Measurements from ENCODE around the gene HINFP.
"Not testable (repeated sequence)": the region's sequence is repeated elsewhere in the genome, so short reads cannot be mapped to it uniquely, and the experiment has no call there.

HINFP gene

DNA sequence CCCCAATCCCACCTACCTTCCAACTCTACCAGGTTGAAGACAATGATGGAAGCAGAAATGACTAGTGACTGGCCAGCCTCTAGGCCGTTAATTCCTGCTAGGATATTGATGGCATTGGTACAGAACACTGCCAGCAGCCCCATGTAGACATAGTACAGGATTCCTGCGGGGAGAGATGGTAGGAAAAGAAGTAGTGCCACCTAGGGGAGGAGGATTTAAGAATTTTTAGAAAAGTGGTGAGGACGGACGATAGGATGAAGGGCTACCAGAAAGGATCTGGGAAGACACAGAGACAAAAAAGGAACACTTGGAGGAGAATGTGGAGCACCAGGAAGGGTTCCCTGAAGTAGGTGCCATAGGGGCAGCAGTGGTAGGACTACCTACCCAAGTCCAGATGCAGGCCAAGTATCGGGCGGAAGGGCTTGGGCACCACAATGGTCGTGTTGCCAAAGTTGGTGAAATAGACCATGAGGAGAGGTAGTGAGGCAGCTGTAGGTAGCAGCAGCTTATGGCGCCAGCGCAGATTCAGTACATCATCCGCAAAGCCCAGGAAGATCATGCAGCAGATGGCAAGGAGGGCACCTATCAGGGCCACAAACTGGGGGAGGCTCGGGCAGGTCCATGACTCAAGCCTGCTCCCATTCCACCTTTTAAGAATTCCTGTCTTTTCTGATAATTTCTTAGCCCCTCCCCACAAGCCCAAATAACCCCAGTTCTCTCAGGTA, 21.0 kb upstream of the HINFP start:
- peak; percentile 57 for DNase-seq

DNA sequence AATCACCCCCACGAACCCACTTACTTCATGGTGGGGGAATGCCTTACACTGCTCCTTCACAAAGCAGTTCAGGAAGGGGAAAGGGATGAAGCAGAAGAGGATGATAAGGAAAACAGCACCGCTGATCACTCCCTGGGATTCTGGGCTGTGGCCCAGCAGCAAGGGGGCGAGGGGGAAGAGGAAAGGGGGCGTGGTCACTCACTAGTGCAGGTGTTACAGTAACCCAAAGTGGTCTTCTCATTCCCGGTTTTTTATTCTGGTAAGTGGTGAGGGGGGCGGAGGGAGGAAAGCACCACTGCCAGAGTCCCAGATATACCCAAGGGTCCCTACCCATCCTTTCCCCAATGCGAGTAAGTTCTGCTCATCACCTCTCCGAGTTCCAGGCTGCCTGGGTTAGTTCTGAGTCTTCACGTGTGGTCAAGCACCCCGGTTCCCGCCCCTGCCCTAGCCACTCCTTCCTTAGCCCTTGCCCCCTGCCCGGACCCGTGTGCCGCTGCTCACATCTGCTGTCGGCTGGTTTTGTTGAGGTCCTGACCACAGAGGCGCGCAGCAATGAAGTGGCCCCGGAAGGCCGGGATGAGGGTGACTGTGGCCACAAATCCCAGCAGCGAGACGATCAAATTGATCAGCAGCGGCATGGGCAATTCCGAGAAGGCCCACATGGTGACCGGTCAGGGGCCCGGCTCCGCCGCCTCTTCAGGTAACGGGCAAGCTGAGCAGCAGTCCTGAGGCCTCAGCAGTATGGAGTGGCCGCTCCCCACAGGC, 20.2 kb upstream of the HINFP start:
- DNase-seq, result no peak

GRCh38 chr11:119101759-119102423, 19.5 kb upstream of the HINFP start, which contains the start of gene DPAGT1:
TSS of gene DPAGT1 (minus strand) at chr11:119101853. CDS start at chr11:119101655, 198 bp downstream.
- DNase-seq, result peak; percentile 98

GRCh38 chr11:119103161-119103664, 18.2 kb upstream of the HINFP start:
- DNase-seq, result not testable (repeated sequence)

DNA sequence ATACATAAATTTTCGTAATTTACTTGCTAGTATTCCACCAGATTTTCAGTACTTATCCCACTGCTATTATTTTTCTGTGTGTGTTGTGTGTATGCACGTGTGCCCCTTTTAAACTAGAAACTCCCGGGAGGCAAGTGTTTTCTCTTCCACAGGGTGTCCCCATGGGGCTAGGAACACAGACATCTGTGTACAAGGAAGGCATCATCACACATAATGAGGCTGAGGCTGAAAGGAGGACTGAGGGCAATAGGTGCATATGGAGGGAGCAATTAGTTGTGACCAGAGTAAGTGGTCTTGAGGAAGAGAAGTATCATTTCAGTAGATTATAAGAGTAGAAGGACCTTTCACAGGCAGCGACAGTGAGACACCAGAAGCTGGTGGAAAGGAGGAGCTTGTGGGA, 17.6 kb upstream of the HINFP start:
- DNase-seq, result no peak

GRCh38 chr11:119106564-119107537, 14.5 kb upstream of the HINFP start, which contains the start of gene C2CD2L:
TSS of gene C2CD2L (plus strand) at chr11:119107344. CDS start at chr11:119107742, 398 bp downstream.
- DNase-seq, result peak; percentile 90

DNA sequence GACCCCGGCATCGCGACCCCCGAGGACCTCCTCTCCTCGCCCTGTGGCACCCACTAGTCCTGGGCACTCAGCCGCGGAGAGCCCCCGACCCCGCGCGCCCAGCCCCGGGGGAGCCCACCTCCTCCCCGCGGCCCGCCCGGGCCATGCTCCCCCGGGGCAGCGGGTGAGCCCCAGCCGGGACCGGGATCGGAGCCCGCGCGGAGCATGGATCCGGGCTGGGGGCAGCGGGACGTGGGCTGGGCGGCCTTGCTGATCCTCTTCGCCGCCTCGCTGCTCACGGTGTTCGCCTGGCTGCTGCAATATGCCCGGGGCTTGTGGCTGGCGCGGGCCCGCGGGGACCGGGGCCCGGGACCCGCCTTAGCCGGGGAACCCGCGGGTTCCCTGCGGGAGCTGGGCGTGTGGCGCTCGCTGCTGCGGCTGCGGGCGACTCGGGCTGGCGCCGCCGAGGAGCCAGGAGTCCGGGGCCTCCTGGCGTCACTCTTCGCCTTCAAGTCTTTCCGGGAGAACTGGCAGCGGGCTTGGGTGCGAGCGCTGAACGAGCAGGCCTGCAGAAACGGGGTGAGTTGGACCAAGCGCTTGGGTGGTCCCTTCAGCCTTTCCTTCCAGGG, 13.7 kb upstream of the HINFP start:
- DNase-seq, result peak; percentile 7

DNA sequence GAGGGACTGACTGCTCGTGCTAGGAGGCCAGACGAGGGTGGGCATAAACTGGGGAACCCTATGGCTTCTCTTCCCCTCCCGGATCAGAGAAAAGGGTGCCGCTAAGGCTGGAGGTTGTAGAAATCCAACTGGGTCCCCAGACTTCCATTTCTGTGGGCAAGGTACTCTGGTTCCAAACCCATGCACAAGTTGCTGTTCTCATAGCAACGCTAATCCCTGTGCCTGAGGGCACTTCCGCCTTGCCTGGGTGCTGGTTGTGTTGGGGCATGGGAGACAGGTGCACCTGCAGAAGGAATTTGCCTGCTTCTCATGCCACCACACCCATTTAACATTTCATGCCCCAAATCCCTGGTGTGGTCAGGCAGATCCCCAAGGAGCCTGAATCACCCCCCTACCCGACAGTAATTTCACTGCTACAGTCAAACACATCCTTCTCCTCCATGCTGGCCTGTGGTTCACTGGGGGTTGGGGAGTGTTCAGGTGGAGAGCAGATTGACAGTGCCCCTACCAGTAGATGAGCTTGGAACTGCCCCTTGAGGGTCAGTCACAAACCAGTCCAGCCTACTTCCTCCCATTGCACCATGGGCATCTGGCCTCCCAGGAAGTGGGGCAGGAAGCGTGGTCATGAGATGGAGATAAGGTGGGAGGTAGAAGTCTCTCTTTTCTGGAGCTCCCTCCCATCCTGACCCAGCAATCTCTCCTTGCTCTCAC, 13.1 kb upstream of the HINFP start:
- peak; percentile 13 for DNase-seq

- no peak for DNase-seq
These were observed 12.5 kb upstream of the HINFP start for GRCh38 chr11:119108857-119109221.

DNA sequence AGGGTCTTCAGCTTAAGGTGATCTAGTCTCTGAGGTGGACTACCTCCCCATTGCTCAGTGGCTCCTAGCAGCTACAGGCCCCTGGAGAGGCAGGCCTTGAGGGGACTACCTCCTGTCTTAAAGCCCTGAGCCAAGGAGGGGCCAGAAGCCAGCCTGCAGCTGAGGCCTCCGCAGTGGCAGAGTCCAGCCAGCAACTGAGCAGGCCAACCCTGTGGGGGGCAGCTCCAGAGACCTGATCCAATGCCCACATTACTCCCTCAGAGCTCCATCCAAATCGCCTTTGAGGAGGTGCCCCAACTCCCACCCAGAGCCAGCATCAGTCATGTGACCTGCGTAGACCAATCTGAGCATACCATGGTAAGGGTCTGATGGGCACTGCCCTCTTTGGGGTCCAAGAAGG, 11.5 kb upstream of the HINFP start:
- DNase-seq, result no peak

DNA sequence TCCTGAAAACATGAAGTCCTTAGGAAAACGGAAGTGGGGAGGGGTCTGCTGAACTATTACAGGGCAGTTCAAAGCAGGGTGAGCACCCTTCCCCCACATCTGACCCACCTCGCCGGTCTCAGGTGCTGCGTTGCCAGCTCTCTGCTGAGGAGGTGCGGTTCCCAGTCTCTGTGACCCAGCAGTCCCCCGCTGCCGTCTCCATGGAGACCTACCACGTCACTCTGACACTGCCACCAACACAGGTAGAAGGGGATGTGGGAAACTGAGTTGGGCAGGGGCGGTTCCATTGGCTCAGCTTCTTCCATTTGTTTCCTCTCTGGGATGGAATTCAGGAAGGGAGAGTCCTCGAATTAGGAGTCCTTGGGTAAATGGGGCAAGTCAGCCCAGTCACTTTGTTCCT, 10.9 kb upstream of the HINFP start:
- no peak for DNase-seq

DNA sequence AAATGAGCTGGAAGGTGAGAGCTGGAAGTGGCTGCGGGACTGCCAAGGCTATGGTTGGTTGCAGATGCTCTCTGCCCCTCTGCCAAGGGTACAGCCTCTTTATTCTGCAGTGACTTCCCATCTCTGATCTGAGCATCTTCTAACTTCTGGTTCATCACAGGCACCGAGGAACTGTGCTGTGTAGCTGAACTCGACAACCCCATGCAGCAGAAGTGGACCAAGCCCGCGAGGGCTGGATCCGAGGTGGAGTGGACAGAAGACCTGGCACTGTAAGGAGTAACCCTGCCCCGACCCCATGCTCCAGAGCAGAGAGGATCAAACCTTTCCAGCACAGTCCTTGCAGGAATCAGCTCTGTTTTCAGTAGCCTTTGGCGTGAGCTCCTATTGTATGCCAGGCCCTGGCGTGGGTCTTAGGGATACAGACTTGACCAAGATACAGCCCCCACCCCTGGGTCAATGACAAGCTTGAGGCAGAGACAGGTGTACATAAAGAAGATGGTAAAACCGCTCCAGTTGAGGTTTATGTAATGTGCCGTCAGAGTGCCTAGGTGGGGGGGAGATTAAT, 9.9 kb upstream of the HINFP start:
- DNase-seq, result no peak

GRCh38 chr11:119112314-119113020, 8.9 kb upstream of the HINFP start:
- no peak for DNase-seq

DNA sequence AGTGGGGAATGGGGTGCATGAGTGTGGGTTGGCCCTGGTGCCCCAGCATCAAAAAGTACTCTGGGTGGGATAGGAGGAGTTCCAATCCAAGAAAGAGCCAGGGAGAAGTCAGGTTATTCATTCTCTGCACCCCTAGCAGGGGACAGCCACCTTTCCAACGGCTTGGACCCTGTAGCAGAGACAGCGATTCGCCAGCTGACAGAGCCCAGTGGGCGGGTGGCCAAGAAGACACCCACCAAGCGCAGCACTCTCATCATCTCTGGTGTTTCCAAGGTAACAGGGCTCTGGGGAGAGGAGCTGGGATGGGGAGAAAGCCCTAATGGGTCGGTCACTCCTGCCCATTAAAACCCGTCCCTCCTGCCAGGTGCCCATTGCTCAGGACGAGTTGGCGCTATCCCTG, 7.7 kb upstream of the HINFP start:
- no peak for DNase-seq

DNA sequence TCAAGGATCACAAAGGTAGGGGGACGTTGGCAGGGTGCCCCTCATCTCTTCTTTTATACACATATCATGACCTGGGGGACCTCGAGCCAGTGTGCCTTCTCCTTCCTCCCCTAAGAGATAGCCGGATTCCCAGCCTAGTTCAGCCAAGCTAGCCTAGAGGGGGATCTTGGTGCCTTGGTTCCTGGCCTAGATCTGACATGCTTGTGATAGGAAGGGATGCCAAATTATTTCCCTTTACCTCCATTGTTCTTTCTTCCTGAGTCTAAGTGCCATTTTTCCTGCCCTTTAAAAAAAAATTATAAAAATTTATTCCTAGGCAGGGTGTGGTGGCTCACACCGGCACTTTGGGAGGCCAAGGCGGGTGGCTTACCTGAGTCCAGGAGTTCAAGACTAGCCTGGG, 7.0 kb upstream of the HINFP start:
- no peak for DNase-seq

- no peak for DNase-seq
These were observed 5.7 kb upstream of the HINFP start for GRCh38 chr11:119115484-119116234.

DNA sequence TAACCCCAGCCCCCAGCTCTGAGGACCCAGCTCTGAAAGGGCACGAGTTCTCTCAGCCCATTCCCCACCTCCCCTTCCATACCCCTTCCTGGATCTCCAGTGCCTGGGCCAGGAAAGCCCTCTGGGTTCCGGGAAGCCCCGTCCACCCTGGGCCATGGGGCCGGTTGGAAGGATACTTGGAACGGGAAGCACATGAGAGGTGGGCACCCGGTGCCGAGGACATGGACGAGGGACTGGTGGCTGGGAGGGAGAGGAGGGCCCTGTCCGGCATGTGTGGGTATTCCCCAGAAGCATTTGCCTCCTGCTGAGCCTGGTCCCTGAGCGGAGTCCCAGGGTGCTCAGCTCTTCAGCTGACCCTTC, 5.2 kb upstream of the HINFP start:
- no peak for DNase-seq

DNA sequence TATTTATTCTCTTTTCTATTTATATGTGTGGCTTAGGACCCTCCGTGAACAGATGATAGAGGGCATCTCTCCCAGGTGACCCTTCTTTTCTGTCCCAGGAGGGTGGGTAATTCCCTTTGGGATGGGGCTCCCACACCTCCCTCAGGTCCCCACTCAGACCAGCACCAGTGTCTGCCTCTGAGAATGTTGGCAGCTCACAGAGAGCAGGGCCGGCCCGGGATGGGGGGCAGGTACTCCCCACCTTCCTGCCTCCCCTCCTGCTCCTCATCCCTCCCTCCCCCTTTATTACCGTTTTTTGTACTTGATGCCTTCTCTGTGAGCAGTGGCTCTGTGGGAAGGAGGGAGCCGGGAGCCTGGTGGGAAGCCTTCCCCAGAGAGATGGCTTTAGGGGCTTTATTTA, 4.8 kb upstream of the HINFP start:
- no peak for DNase-seq

Data from fibroblast of skin of back (primary cell).